ENCODE data around the gene C15orf40. TPM values are rescaled to one million over a fixed set of nuclear protein-coding genes. Genes with fewer than 3 reads are reported as not detected.
"Not testable (repeated sequence)": the region's sequence is repeated elsewhere in the genome, so short reads cannot be mapped to it uniquely, and the experiment has no call there.

Gene C15orf40
- total and polyA plus RNA-seq, 7 donors = 9.1 to 26.1 (median 14.6) TPM

DNA sequence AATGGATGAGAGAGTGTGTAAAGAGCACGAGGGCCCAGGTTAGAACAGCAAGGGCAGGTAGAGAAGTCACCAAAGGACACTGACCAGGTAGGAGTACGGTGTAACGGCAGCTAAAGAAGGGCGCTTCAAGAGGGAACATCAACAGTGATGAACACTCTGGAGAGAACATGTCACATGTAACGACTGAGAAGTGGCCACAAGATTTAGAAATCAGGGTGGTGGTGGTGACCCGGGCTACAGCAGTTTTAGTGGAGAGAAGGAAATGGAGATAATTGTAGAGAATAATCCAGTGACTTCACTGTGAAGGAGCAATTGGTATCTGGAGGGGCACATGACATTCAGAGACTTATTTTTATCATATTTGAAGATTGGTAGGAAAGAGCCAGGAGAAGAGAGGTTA is 1.2 kb upstream of the C15orf40 start:
- Histone ChIP-seq H3K9me3 (no peaks in the 10 kb centered on the region), H3K4me3 (no peak overlapping the region), H3K27ac (no peak overlapping the region), H3K36me3 (peaks cover 3 to 48% (median 16%) of the 10 kb centered on the region in 4 donors), H3K27me3 (no peaks in the 10 kb centered on the region), H3K4me1 (peaks cover 0 to 34% (median 18%) of the 10 kb centered on the region in 4 donors)
- intact Hi-C loops (cut with DNase I) = loop anchor here (5.0 kb wide), 1 partner anchor 195 kb away; the partner anchor contains the start of gene HDGFL3
- 95 to 96% methylated on average over 6 of the region's 6 CpGs for WGBS, 2 donors
- TF ChIP-seq, protein P1, sequence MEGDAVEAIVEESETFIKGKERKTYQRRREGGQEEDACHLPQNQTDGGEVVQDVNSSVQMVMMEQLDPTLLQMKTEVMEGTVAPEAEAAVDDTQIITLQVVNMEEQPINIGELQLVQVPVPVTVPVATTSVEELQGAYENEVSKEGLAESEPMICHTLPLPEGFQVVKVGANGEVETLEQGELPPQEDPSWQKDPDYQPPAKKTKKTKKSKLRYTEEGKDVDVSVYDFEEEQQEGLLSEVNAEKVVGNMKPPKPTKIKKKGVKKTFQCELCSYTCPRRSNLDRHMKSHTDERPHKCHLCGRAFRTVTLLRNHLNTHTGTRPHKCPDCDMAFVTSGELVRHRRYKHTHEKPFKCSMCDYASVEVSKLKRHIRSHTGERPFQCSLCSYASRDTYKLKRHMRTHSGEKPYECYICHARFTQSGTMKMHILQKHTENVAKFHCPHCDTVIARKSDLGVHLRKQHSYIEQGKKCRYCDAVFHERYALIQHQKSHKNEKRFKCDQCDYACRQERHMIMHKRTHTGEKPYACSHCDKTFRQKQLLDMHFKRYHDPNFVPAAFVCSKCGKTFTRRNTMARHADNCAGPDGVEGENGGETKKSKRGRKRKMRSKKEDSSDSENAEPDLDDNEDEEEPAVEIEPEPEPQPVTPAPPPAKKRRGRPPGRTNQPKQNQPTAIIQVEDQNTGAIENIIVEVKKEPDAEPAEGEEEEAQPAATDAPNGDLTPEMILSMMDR (IDR thresholded peaks at IDR 0.05) = no peak
- TF ChIP-seq EP300 (IDR thresholded peaks at IDR 0.05) (no peak), POLR2AphosphoS5 (IDR thresholded peaks at IDR 0.05) (no peak), POLR2A (IDR thresholded peaks at IDR 0.05) (no peak)
- no peak for DNase-seq

DNA sequence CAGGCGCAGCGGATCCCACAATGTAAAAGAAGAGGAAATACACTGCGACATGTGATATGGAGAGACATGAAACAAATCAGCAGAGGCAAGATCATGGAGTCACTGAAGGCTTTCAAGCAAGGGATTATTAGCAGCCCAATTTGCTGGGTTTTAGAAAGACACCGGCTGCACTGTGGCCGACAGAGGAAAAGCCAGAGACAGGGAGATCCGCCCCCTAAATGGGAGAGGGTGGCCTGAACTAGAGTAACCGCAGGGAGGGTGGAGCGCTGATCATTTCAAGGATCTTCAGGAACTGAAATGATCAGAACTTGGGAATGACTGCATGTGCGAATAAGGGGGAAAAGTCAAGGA is 612 bp upstream of the C15orf40 start:
- no peak for DNase-seq
- Histone ChIP-seq H3K27me3 (no peaks in the 10 kb centered on the region), H3K27ac (peak overlapping the region; percentile 84 to 88 (median 84)), H3K36me3 (peaks cover 5 to 48% (median 17%) of the 10 kb centered on the region in 4 donors), H3K4me1 (peaks cover 0 to 34% (median 18%) of the 10 kb centered on the region in 4 donors), H3K4me3 (peak overlapping the region; percentile 79 to 97 (median 87)), H3K9me3 (no peaks in the 10 kb centered on the region)
- intact Hi-C loops (cut with DNase I) = loop anchor here (5.0 kb wide), 1 partner anchor 195 kb away; the partner anchor contains the start of gene HDGFL3
- TF ChIP-seq POLR2A (IDR thresholded peaks at IDR 0.05) (no peak), POLR2AphosphoS5 (IDR thresholded peaks at IDR 0.05) (no peak), EP300 (IDR thresholded peaks at IDR 0.05) (no peak)
- TF ChIP-seq, protein P1 (IDR thresholded peaks at IDR 0.05) = no peak
- 47 to 65% methylated on average over 9 of the region's 9 CpGs for WGBS, 2 donors

DNA sequence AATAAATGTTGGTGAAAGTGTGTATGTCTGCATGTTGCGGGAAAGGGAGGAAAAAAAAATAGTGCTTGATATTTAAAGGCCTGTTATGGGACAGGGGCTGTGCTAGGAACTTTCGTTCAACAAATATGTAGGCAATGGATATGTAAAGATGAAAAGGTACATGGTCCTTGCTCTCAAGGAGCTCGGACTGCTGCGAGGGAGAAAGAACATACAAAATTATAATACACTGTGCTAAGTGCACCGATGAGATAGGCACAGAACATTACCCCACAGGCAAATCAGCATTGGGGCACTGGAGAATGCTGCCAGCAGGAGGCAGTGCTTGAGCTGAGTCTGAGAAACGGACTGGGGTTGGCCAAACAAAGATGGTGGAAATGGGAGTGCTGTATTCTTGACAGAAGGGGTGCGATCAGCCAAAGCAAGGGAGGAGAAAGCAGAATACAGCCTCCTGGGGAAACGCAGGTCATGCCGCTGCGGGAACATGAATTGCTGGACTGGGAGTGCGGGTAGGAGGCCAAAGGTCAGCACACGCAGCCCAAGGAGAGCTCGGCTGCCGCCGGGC is 649 bp downstream of the C15orf40 start:
- H3K36me3 ChIP-seq = peaks cover 5 to 45% (median 22%) of the 10 kb centered on the region in 4 donors
- peak overlapping the region; percentile 84 to 88 (median 84) for H3K27ac ChIP-seq
- no peaks in the 10 kb centered on the region for H3K9me3 ChIP-seq
- peaks cover 0 to 34% (median 18%) of the 10 kb centered on the region in 4 donors for H3K4me1 ChIP-seq
- intact Hi-C loops (cut with DNase I) = loop anchor here (1.0 to 5.0 kb wide), 2 partner anchors 57 to 197 kb away; partner anchors contain the start of genes BTBD1 and HDGFL3
- DNase-seq = peak; percentile 80
- 8 to 9% methylated on average over 15 of the region's 15 CpGs for WGBS, 2 donors
- no peaks in the 10 kb centered on the region for H3K27me3 ChIP-seq
- H3K4me3 ChIP-seq = peak overlapping the region; percentile 79 to 97 (median 87)
- no peak for TF ChIP-seq POLR2A (IDR thresholded peaks at IDR 0.05)
- TF ChIP-seq, protein P1 (IDR thresholded peaks at IDR 0.05) = peak; percentile 50 to 64 (median 61)
- no peak for TF ChIP-seq POLR2AphosphoS5 (IDR thresholded peaks at IDR 0.05)
- no peak for TF ChIP-seq EP300 (IDR thresholded peaks at IDR 0.05)

DNA sequence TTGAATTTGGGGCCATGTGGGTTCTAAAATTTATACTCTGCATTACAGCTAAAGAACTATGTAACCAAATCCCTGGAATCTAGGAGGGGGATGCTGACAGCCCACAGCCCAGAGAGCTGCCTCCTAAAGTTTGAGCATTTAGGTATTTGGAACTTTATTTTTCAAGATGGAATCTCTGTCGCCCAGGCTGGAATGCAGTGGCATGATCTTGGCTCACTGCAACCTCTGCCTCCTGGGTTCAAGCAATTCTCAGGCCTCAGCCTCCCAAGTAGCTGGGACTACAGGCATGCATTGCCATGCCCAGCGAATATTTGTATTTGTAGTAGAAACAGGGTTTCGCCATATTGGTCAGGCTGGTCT is 10.8 kb downstream of the C15orf40 start:
- H3K36me3 ChIP-seq = peaks cover 0 to 12% (median 6%) of the 10 kb centered on the region in 4 donors
- H3K4me1 ChIP-seq = peaks cover 0 to 15% (median 9%) of the 10 kb centered on the region in 4 donors
- not testable (repeated sequence) for DNase-seq, H3K4me3 ChIP-seq, H3K27me3 ChIP-seq, H3K9me3 ChIP-seq
- TF ChIP-seq, protein P1 (IDR thresholded peaks at IDR 0.05) = peak in 1 of 4 experiments; percentile 5
- WGBS, 2 donors = 94 to 95% methylated on average over 3 of the region's 3 CpGs
- H3K27ac ChIP-seq = peak overlapping the region in 2 of 4 donors; percentile 46 to 49
- intact Hi-C loops (cut with DNase I) = loop anchor here (5.0 kb wide), 1 partner anchor 153 kb away; no protein-coding TSS in a partner anchor
